A549 (cell line): ENCODE data around the gene GLIS1.
A peak's percentile ranks its signal among the peaks of the same experiment; 100 is the strongest.

ENCODE experiments used
- CTCF ChIP-seq: fragments of >200 bp; sonication (Bioruptor Twin); formaldehyde crosslinking; IDR thresholded peaks from 3 replicates; pipeline ENCODE4 v1.5.1; 2016
- EP300 ChIP-seq, 2 experiments: fragments of >200 bp; sonication (Bioruptor Twin); formaldehyde crosslinking; IDR thresholded peaks; 2 replicates in 1 of 2; 3 replicates in 1 of 2; pipeline ENCODE4 v1.6.1; 2016 to 2017
- MAFK ChIP-seq: fragments of 450-650 bp; IDR thresholded peaks from 2 replicates; pipeline ENCODE4 v1.6.1; 2014; ENCODE audit not compliant: partially characterized antibody
- MAZ ChIP-seq: fragments of 150-350 bp; IDR thresholded peaks from 2 replicates; pipeline ENCODE4 v1.6.1; 2014; ENCODE audit warnings: antibody characterized with exemption, low read depth, low read length, borderline replicate concordance
- POLR2A ChIP-seq: IDR thresholded peaks from 2 replicates; pipeline ENCODE4 v1.6.1; 2012; ENCODE audit warnings: mild to moderate bottlenecking, low read length
- RAD21 ChIP-seq, 2 experiments: fragments of >200 bp in 1 of 2; sonication (Bioruptor Twin) in 1 of 2; formaldehyde crosslinking in 1 of 2; IDR thresholded peaks in 1 of 2; conservative IDR thresholded peaks in 1 of 2; 2 replicates in 1 of 2; 3 replicates in 1 of 2; pipeline ENCODE4 v1.6.1; 2012 to 2018; ENCODE audit warnings: inconsistent platforms in 1 of 2

- TF ChIP-seq MAZ (no peak), CTCF (peak; percentile 34), EP300 (IDR thresholded peaks at IDR 0.05) (no peak), POLR2A (no peak), MAFK (no peak), RAD21 (conservative IDR thresholded peaks at IDR 0.05 in 1 of 2, IDR thresholded peaks at IDR 0.05 in 1 of 2) (peak; percentile 46 to 52)
Measured at GRCh38 chr1:53681977-53682685, 56.8 kb downstream of the GLIS1 start.
